Gastroesophageal sphincter (tissue), 3 donors: Measurements from ENCODE around the gene TXNL1.

Experiments used
- EP300 ChIP-seq: sonication (generic); formaldehyde crosslinking; IDR thresholded peaks from one replicate; pipeline ENCODE4 v1.6.1; 2017; ENCODE audit warnings: antibody characterized with exemption, mild to moderate bottlenecking
- POLR2A ChIP-seq, 2 donors: fragments of 450-650 bp; IDR thresholded peaks; one replicate each; pipeline ENCODE4 v1.6.1; 2017; ENCODE audit warnings: antibody characterized with exemption in 2 of 2, mild to moderate bottlenecking in 2 of 2, moderate library complexity in 1 of 2
- POLR2AphosphoS5 ChIP-seq: sonication (generic); formaldehyde crosslinking; IDR thresholded peaks from one replicate; pipeline ENCODE4 v1.6.1; 2017; ENCODE audit warnings: antibody characterized with exemption
- TF ChIP-seq, protein P1 (sequence below), 4 experiments: fragments of 200-600 bp in 2 of 4; fragments of 450-650 bp in 2 of 4; sonication (generic) in 1 of 4; IDR thresholded peaks; one replicate each; pipeline ENCODE4 v1.5.1; 2017 to 2019; ENCODE audit warnings: antibody characterized with exemption in 4 of 4, mild to moderate bottlenecking in 2 of 4, moderate library complexity in 2 of 4

DNA sequence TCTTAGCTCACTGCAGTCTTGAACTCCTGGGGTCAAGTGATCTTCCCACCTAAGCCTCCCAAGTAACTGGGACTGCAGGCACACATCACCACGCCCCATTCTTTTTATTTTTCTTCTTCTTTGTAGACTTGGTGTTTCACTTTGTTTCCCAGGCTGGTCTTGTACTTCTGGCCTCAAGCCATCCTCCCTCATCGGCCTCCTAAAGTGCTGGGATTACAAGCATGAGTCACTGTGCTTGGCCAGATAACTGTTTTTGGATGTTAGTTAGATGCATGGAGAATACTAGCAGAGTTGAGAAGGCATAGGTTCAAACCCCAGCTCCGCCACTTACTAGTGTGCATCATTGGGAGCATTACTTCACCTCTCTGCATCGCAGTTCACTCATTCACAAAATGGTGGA is 88.3 kb downstream of the TXNL1 start:
- TF ChIP-seq, protein P1, sequence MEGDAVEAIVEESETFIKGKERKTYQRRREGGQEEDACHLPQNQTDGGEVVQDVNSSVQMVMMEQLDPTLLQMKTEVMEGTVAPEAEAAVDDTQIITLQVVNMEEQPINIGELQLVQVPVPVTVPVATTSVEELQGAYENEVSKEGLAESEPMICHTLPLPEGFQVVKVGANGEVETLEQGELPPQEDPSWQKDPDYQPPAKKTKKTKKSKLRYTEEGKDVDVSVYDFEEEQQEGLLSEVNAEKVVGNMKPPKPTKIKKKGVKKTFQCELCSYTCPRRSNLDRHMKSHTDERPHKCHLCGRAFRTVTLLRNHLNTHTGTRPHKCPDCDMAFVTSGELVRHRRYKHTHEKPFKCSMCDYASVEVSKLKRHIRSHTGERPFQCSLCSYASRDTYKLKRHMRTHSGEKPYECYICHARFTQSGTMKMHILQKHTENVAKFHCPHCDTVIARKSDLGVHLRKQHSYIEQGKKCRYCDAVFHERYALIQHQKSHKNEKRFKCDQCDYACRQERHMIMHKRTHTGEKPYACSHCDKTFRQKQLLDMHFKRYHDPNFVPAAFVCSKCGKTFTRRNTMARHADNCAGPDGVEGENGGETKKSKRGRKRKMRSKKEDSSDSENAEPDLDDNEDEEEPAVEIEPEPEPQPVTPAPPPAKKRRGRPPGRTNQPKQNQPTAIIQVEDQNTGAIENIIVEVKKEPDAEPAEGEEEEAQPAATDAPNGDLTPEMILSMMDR (IDR thresholded peaks at IDR 0.05): no peak
- TF ChIP-seq POLR2AphosphoS5 (no peak), POLR2A (IDR thresholded peaks at IDR 0.05) (no peak), EP300 (no peak)
